GM18502 (cell line): ENCODE measurements around the gene UROD.
A peak's percentile ranks its signal among the peaks of the same experiment; 100 is the strongest.

ENCODE experiments used
- ATAC-seq: cut with Tn5 transposase; IDR thresholded peaks from one replicate; pipeline ENCODE4 v1.9.1; 2021; ENCODE audit warnings: mild to moderate bottlenecking; ENCODE audit not compliant: unreplicated experiment, poor library complexity

The UROD gene

DNA sequence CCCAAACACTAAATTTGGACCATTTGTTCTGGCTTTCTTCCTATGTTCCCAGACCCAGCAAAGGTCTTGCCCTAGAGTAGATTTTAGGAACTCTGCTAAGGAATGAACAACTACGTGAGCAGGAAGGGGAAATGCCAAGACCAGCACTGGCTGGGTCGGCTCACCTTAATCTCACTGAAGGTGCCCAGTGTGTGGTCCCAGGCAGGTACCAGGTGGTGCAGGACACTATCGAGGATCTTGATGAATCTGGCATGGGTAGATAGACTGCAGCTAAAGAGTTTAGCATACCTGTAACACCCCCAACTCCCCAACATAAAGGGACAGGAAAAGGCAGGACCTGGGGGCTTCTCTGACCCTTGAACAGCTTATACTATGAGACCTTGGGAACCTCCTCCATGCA is 4.0 kb upstream of the UROD start:
- no peak for ATAC-seq

DNA sequence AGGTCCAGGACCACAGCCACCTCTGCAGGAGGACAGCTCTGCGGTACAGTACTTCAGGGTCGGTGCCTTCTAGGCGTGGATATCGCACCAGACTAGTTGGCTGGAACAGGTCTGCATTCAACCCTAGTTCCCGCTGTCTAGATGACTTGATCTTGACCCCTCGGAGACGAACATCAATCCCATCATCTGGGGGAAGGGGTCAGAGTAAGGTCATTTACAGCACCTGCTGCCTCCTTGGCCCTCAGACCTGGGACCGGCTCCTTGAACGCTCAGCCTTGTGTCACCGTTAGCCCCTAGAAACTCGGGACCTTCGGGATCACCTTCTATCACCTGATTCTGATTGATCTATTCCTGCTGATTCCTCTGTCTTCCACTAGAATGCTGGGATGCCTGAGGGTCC is 3.5 kb upstream of the UROD start:
- no peak for ATAC-seq

DNA sequence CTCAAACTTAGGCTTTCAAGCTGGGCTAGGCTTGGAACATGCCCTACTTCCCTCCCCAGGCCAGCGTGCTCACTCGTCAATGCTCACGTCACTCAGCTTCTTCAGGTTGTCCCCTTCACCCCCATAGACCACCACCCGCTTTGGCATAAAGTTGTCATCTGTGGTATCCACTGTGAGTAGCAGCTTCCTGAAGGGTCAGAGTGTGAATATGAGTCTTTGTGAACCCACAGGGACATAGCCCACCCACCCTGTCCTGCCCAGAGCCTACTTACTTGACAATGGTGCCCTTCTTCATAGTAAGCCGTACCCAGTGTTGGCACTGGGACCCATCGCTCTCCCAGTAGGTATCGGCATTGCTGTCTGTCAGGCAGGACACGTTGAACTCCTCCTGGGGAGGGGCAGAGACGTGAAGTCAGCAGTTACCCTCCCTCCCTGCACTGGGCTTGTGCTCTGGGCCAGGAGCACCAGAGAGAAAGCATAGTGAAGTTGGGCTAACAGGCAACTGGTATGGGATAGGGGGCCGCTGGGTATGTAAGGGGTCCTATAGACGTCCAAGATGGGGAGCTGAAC is 2.7 kb upstream of the UROD start:
- ATAC-seq = no peak

DNA sequence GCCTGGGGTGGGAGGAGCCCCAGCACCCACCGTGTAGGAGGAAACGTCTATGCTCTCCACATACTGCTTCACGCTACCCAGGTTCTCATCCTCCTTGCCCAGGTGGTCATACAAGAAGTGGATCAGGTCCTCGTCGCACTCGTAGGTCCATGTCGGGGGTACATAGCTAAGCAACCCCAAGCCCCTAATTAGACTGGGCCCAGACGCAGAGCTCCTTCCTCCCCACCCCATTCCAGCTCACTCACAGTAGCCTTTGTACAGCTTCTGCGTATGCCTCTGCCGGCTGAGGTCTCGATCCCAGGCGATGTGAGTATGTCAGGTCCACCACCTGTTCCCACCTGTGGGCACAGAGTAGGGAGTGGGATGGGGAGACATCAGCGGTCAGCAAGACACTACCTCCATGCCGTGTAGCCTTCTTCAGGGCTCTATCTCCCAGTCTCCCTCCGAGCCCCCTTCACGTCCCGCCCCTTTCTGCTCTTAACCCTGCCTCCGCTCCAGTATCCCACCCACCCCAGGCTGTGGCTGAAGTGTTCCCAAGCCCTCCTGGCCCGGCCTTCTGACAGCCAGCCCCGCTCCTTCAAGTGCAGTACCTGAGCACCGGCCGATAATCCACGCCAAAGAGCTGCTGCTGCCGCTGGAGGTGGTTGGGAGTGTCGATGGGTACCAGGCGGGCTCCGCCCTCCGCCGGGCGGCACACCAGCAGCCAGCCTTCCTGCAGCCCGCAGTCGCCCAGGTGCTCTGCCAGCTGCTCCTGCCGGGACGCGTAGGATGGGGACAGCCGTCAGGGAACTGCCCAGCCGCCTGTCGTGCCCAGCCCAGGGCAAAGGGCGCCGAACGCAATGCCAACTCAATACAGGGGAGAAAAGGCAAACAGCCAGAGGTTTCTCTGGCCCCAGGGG is 1.8 kb upstream of the UROD start:
- ATAC-seq = no peak

DNA sequence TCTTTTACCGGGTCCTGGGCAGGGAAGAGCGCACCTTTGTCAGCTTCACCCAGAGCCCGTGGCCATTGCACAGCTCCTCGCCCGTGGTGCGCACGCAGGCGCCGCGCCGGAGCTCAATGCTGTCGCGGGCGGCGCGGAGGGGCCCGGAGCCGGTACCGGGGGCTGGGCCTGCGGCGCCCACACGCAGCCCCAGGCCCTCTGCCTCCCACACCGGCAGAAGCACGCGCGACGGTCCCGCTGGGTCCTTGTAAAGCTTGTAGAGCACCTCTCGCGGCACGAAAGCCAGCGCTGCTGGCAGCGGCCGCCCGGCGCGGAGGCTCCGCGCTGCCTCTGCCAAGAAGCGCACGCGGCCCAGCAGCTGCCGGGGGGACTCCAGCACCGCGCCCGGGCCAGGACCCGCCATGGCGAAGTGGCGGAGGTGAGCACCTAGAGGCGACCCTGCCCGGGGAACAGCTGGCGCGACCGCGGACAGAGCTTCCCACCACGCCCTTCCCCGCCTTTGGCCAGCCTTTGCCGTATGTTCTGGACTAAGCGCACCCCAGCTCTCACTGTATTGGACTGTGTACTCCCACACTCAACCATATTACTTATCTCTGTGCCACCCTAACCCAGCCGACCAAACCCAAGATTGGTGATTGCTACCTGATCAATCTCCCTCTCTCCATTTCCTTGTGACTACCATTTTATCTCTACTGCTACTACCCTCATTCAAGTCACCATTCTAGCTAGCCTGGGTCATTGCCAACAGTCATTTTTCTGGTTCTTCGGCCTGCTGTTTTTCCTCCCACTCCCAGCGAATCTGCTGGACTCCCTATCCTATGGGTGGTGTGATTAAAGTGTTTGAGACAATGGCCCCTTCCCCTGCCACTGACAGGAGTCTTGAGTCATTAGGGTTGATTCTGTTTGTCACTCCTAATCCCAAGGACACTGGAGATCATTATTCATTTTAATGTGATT is 921 bp upstream of the UROD start, which contains the start of gene HECTD3:
Gene HECTD3 (minus strand): TSS at position 470 of the 957 bp plus-strand sequence. CDS start 67 bp downstream, at position 403.
- peak; percentile 71 for ATAC-seq

DNA sequence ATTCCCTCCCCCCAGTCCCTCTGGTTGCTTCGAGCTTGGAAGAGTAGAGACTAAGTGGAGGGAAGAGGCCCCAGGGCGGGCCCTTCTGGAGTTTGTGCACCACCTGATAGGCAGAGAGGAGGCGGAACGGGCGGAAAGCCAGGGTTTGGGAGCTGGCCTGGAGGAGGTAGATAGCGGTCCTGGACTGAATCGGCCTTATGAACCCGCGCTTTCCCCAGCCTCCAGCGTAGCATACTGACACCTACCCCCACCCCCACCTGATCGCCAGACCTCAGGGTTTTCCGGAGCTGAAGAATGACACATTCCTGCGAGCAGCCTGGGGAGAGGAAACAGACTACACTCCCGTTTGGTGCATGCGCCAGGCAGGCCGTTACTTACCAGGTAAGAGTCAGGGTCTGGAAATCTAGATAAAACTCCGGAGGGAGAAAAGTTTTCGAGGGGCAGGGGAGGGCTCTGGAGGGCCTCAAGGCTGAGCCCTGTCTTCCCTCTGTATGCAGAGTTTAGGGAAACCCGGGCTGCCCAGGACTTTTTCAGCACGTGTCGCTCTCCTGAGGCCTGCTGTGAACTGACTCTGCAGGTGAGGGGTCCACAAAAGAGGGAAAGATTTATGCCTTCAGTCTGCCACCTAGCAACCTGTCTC is 705 bp downstream of the UROD start:
- ATAC-seq = peak; percentile 7

DNA sequence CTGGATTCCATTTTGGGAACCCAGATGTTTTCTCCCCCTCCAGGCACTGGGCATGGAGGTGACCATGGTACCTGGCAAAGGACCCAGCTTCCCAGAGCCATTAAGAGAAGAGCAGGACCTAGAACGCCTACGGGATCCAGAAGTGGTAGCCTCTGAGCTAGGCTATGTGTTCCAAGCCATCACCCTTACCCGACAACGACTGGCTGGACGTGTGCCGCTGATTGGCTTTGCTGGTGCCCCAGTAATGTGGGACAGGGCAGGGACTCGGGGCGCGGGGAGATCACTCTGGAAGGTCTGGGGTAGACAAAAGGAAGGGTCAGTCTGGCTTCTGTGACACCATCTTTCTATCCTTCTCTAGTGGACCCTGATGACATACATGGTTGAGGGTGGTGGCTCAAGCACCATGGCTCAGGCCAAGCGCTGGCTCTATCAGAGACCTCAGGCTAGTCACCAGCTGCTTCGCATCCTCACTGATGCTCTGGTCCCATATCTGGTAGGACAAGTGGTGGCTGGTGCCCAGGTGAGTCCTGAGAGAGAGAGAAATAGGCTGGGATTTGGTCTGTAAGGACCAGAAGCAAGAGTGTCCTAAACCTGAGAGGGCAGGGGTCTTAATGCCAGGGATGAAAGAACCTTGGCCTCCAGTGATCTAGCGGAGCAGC is 1.6 kb downstream of the UROD start:
- ATAC-seq = no peak

DNA sequence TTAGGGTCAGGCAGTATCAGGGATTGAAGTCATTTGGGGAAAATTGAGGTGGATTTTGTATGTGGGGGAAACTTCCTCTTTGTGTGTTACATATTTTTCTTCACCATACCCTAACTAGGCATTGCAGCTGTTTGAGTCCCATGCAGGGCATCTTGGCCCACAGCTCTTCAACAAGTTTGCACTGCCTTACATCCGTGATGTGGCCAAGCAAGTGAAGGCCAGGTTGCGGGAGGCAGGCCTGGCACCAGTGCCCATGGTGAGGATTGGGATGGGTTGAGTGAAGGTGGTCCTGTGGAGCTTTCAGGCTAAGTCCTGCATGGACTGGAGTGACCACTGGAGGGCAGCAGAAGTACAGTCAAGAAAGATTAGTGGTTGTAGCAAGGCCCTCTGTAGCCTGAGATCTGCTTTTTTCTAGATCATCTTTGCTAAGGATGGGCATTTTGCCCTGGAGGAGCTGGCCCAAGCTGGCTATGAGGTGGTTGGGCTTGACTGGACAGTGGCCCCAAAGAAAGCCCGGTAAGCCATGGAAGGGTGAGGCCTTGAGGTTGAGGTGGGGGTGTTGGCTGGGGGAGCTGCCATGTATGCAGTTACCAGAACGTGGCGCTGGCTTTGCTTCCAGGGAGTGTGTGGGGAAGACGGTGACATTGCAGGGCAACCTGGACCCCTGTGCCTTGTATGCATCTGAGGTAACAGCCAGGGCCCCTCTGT is 2.4 kb downstream of the UROD start:
- ATAC-seq = no peak

DNA sequence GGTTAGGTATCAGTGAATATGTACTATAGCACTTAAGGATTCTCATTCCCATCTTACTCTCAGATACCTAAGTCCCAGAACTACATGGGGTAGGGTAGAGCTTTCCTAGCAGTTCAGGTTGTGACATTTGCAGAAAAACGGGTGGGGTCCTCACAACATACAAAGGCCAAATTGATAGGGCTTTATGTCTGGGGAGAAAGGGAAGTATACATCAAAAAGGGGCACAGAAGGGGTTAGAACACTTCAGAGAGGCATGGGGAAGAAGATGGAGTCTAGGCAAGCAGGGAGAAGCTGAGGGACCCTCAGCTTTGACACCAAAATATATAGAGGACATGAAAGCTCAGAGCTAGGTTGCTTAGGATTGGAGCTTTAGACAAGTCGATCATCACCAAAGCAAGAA is 3.6 kb downstream of the UROD start:
- no peak for ATAC-seq

DNA sequence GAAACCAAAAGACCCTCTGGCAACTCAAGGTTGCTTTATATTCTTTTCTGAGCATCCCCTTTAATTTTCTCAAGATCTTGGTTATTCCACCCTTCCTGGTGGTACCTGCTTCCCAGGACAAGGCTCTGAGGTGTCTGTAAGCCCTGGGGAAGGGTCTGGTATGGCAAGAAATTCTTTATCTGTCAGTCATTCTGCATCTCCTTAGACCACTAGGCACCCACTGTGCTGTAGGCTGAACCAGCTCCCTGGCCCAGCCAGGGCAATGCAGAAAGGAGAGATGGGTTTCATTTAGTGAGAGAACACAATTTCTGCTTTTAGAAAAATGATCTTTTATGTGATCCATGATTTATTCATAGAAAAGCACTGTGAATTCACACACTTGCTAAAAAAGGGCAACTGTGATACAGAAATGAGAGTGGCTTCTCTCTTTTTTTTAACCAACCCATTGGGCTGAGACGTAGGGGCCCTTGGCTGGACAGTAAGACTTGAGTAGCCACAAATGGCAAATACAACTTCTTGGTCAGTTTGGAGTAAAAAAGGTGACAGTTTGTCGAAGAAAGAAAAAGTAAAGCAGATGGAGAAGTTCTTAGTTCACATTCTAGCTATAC is 4.1 kb downstream of the UROD start:
- ATAC-seq = no peak

DNA sequence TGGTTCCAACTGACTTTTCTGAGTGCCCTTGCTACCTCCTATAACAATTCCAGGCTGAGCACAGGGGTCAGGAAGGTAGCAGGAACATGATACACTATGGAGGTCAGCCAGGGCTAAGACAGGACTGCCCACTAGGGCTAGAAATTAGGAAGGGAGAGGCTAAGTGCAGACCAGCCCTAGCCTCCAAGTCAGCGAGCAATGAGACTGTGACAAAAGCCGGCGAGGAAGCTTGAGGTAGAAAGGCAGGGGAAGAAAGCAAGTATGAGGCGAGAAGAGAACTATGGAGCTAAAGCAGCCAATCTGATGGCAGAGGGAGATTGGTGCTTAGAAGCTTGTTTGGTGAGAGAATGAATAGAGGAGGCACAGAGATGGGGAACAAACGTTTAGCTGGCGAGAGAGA is 4.7 kb downstream of the UROD start:
- no peak for ATAC-seq

DNA sequence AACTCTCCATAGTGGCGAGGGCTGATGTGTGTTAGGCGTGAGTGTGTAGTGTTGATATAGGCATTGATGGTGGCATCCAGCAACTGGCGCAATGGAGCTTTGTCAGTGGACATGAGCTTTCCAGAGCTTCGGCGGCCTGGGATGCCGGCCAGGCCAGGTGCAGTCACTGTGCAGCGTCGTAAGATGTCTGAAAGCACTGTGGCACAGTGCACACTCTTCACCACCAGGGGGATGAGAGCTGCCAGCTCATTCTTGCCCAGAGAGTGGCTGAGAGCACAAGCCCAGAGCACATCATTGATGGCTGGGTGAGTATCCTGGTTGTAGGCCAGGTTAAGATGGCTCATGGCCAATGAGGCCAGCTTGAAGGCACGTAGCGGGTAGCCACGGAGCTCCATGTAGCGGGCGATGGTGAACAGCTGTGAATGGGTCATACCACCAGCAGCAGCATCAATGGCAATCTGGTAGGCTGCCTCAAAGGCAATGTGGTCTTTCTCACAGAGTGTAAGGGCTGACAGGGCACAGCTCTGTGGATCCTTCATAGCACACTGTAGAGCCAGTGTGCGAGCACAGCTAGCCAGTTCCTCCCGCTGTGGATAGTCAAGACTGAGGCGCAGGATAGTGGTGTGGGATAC is 6.7 kb downstream of the UROD start:
- ATAC-seq = no peak

DNA sequence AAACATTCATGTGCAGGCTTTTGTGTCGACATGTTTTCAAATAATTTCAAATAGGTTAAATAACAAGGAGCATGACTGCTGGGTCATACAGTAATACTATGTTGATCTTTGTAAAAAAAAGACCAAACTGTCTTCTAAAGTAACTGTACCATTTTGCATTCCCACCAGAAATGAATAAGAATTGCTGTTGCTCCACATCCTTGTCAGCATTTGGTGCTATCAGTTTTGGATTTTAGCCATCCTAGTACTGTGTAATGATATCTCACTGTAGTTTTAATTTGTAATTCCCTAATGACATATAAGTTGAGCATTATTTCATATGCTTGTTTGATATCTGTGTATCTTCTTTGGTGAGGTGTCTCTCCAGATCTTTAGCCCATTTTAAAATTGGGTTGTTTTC is 11.6 kb downstream of the UROD start:
- no peak for ATAC-seq

DNA sequence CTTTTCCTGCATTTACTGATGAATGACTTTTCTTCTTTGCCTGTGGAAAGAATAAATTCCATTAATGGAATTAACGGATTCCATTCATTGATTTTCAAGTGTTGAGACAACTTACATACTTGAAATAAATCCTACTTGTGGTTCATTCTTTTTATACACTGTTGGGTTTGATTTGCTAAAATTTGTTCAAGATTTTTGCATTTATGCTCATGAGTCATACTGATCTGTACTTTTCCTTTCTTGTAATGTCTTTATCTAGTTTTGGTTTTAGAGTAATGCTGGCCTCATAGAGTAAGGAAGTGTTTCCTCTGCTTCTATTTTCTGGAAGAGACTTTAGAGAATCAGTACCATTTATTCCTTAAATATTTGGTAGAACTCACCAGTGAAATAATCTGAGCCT is 14.4 kb downstream of the UROD start:
- ATAC-seq = no peak

DNA sequence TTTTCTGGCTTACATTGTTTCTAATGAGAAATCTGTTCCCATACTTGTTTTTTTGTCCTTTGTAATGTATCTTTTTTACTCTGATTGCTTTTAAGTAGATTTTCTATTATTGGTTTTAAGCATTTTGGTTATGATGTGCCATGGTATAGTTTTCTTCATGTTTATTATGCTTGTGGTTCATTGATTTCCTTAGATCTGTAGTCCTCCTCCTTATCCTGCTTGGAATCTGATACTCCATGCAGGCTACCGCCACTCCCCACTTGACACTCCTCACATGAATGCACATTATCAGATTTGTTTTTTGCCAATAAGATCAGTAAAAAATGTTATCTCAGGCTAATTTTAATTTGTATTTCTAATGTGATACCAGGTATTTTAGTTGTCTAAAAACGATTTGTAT is 20.8 kb downstream of the UROD start:
- no peak for ATAC-seq

DNA sequence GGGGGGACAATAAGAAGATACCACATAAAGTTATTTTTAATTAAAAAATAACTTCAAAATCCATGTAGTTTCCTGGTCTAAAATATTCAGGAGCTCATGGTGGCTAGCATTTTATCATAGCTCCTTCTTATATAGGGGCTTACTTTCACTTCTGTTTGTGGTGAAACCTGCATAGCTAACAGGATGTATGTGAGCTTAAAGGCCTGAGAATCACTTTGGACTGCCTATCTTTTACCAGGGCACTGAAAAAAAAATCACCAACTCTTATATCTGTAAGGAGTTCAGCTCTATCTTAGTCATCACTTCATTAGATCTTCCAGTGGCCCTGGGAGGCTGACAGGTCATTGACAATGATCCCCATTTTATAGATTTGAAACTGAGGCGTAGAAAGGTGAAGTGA is 21.3 kb downstream of the UROD start:
- peak; percentile 46 for ATAC-seq

DNA sequence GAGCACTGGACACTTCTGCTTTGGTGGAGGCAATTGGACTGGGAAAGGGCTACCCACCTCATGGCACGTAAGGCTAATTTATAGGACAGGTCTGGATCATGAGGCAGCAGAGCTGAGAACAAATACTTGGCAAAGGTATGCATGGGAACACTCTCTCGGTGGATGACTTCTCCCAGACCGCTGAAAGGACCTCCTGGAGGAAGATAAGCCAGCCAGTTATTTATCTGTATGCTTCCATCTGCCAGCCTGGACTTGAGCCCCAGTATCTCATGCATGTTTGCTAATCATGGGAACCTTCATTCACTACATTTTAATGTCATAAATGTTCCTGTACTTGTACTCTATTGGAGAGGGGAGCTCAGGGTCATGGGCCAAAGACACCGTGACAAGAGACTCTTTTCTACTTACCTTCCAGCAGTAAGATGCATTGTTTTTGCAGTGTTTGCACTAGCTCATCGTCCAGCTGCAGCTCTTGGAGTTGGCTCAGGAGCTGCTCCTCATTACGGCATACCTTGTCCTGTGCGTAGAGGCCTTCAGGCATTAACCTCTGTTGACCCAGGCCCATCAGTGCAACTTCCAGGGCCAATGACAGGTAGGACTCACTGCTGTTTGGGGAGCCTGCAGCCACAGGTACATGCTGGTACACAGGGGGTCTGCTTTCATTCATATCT is 23.7 kb downstream of the UROD start:
- no peak for ATAC-seq

DNA sequence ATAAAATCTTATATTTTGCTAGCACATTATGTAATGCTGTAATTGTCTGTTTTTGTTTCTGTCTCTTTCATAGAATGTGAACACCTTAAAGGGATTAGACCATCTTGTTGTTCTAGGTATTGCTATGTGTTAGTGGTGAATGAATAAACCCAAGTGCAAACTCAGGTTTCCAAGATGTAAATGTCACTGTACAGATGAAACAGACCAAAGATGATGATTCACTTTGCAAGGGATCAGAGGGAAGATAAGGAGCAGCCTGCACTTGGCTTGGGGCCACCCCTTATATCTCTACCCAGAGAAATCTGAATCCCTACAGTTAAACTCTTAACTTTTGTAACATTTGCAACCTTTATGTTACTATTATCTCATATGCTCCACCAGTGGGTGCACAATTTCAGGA is 25.4 kb downstream of the UROD start:
- ATAC-seq = no peak
